Smooth muscle cell of bladder (primary cell): ENCODE data around the gene CT45A7. TPM values are rescaled to one million over a fixed set of nuclear protein-coding genes. Genes with fewer than 3 reads are reported as not detected.

Experiments
- total RNA-seq: library from RNA; depleted of rRNA; stranded (reverse); fragments of >200 nt; gene quantifications from 2 replicates; pipeline ENCODE4 v1.2.3, GENCODE V29; 2014

Gene CT45A7
- not detected in 2 replicates for total RNA-seq

GRCh38 chrX:135837180-135837579, at the start of gene CT45A7:
CT45A7 (minus strand) TSS chrX:135837280; CDS start chrX:135833533, 3,747 bp downstream.

GRCh38 chrX:135871712-135872111, 34.6 kb upstream of the CT45A7 start, which contains the start of gene CT45A9:
CT45A9 (minus strand) TSS chrX:135871812; CDS start chrX:135868061, 3,751 bp downstream.

GRCh38 chrX:135854438-135854837, 17.4 kb upstream of the CT45A7 start, which contains the start of gene CT45A8:
CT45A8 (minus strand) TSS chrX:135854538; CDS start chrX:135850783, 3,755 bp downstream.

GRCh38 chrX:135819912-135820311, 17.2 kb downstream of the CT45A7 start, which contains the start of gene CT45A2:
CT45A2 (minus strand) TSS chrX:135820012; CDS start chrX:135816265, 3,747 bp downstream.

GRCh38 chrX:135802687-135803086, 34.4 kb downstream of the CT45A7 start, which contains the start of gene CT45A6:
CT45A6 (minus strand) TSS chrX:135802787; CDS start chrX:135798993, 3,794 bp downstream.

GRCh38 chrX:135785403-135785802, 51.7 kb downstream of the CT45A7 start, which contains the start of gene CT45A5:
CT45A5 (minus strand) TSS chrX:135785503; CDS start chrX:135781729, 3,774 bp downstream.

Other genes with a start within 250 kb of the CT45A7 start
- gene CT45A1, start 123.6 kb downstream of the CT45A7 start, total RNA-seq: not detected in 2 replicates
- gene CT45A3, start 69.1 kb downstream of the CT45A7 start, total RNA-seq: not detected in 2 replicates
- gene CT45A5, start 51.8 kb downstream of the CT45A7 start, total RNA-seq: not detected in 2 replicates
- gene CT45A6, start 34.5 kb downstream of the CT45A7 start, total RNA-seq: not detected in 2 replicates
- not detected in 2 replicates for gene CT45A2, start 17.3 kb downstream of the CT45A7 start, total RNA-seq
- gene CT45A8, start 17.3 kb upstream of the CT45A7 start, total RNA-seq: not detected in 2 replicates
- not detected in 2 replicates for gene CT45A9, start 34.5 kb upstream of the CT45A7 start, total RNA-seq
- not detected in 2 replicates for gene CT45A10, start 56.2 kb upstream of the CT45A7 start, total RNA-seq
- under 0.01 TPM in 1 of 2 replicates, not detected in the other for gene SAGE1, start 56.4 kb upstream of the CT45A7 start, total RNA-seq
- gene MMGT1, start 136.7 kb upstream of the CT45A7 start, total RNA-seq: 5.4 and 6.5 TPM in 2 replicates
- gene SLC9A6, start 148.2 kb upstream of the CT45A7 start, total RNA-seq: 17.2 and 18.4 TPM in 2 replicates